Femur (tissue), 1 donor: ENCODE results near the gene CD300LD.

Source experiments
- DNase-seq: peaks from one replicate; pipeline ENCODE4 v3.0.0-alpha.2; 2017

CD300LD gene

DNA sequence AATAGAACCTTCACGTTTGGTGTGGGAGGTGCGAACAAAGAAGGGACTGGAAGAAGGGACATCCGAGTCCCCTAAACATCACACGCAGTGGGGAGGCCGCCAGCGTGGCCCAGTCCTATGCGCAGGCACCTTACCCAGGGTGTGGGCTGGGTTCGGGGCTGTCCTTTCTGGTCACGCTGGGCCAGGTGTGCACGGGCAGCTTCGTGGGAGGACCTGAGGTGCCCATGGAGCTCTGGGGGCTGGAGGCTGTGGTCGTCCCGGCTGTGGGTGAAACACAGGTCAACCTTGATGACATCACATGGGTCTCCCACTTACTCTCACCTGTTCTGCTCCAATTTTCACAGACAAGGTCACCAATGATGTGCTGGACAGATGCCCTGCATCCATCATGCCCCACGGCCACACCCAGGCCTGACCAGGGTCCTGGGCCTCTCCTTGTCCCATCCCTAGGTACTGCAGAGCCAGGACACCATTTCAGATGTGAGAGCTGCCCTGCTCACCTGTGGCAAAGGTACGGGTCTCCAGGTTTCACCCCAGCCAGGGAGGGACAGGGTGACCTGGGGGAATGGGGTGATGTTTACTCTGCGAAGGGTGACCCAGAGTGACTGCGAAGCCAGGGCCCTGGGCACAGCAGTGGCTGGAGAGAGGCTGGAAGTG is 49.2 kb downstream of the CD300LD start:
- DNase-seq = no peak

DNA sequence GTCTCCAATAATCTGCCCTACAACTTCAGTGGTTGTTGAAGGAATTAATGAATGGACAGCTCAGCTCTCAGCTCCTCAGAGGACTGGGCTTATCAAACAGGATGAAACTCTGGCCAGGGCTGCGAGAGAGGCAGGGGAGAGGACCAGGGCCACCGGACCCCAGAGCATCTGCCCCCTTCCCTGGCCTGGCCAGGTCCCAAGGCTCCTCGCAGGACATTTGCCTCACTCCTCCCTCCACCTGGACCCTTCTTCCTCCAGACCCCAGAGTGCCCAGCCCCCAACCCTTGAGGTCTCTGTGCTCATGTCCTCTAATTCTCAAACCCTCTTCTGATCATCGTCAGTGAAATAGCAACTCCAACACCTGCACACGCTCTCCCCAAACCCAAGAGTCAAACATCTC is 49.9 kb downstream of the CD300LD start:
- DNase-seq = no peak

DNA sequence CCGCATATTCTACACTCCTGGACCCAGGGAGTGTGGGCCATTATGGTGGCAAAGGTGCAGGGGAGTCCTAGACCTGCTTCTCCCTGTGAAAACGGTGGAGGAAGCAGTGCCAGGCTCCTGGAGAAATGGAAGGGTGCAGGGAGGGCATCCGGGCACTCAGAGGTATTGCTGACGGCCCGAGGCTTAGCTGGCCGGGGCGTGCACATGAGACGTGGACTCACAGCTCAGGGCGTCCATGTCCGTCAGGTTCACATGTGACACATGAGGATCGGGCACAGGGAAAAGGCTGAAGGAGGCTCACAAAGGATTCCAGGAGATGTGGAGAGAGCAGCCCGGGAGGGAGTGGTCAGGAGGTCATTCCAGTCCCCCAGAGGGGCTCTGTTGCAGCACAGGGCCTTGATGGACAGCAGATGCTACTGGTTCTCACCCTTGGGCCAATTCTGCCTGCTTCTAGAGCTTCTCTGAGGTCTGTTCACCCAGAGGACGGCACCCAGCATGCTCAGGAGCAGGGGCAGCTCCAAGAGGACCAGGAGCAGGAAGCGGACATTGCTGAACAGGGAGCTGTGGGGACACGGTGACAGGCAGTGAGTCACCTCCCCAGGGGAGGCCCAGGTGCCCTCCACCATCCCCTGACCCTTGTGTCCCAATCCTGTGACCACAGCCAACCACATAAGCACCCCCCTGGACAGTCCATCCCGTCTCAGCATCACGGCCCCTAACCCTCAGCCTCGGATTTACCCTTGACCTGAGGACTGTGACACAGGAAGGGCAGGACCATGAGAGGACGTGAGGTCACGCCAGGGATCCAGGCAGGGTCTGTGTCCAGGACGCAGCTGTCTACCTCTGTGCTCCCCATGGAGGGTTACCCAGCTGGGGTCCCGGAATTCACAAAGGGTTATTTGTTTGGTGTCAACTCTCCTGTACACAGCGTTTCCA is 50.6 kb downstream of the CD300LD start:
- no peak for DNase-seq

DNA sequence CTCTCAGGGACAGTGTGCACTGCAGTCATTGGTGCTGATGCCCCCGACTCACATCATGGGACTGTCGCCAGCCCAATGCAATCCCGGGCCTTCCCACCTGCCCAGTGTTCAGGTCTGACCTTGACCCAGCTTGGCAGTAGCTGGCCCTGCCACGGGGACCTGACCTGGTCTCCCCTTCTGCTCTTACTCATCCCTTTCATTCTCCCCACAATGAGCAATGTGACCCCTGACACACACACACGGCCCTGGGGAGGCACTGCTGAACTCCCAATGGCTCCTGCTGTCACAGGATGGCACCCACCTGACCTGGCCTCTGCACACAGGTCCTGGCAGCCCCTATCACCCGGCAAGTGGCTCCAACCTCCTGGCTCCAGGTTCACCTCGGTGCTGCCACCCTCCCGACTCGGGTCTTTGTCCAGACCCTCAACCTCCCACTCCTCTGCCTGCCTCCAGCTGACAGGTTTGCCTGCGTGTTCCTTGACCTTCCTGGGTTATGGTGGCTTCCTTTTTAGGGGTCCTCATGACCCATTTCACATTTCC is 52.7 kb downstream of the CD300LD start:
- DNase-seq = no peak

DNA sequence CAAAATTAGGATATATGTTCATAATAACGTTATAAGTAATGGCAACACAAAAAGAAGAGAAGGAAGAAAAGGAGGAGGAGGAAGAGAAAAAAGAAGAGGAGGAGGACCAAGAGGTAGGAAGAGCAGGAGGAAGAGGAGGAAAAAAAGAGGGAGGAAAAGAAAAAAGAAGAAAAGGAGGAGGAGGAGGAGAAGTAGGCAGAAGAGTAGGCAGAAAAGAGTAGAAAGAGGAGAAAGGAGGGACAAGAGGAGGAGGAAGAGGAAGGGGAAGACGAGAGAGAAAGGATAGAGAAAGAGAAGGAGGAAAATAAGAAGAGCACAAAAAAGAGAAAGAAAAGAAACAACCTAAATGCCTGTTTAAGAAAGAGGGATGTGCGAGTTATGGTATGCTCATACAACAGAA is 55.2 kb downstream of the CD300LD start:
- no peak for DNase-seq

DNA sequence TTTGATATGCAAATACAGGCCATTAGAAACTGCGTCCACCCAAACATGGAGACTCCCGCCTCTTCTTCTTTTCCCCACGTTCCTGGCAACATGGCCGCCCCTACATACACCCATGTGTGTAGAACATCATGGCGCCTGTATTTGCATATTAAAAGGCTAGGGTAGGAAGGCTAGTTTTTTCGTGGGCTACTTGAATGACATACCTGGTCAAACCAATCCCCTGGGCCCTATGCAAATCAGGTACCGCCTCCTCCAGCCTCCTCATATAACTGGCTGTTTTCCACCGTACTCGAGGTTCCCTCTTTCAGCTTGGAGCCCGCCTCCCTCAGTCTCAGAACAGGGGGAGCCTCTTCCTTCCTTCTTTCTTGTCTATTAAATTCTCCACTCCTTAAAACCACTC is 60.0 kb downstream of the CD300LD start:
- peak; percentile 60 for DNase-seq

DNA sequence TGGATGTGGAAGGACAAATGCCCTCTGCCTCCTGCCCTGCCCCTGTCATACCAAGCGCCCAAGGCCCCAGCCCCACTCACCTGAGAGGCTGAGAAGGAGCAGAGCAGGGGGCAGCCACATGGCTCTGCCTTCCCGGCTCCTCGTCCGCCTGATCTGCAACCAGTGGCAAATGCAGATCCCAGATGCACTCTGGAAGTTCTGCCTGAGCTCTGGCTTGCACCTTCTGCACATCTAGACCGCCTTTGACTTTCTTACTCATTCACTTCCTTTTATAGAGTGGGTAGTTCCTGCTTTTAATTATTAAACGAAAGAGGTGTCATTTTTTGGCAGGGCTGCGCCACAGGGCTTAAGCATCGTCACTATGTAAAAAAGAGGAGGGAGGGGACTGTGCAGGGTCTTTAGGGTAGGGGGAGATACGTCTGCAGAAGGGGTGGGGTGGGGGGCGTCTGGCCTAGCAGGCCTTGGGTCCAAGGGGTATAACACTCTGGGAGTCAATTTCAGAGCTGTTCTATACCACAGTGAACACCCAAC is 60.8 kb downstream of the CD300LD start, which contains the start of gene CD300LB:
TSS of gene CD300LB (minus strand) at position 245 of the 531 bp plus-strand sequence. CDS start at position 120, 125 bp downstream.
- DNase-seq = peak; percentile 9

DNA sequence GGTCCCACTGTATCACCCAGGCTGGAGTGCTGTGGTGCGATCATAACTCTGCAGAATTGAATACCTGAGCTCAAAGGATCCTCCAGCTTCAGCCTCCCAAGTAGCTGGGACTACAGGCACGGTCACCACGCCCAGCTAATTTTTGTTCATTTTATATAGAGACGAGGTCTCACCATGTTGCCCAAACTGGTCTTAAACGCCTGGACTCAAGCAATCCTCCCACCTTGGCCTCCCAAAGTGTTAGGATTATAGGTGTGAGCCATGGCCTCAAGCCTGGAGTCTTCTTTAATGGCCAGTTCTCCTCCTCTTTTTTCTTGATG is 61.3 kb downstream of the CD300LD start:
- DNase-seq = no peak
